HG02763 (cell line): Measurements from ENCODE around the gene NEIL1.
"Not testable (repeated sequence)": the region's sequence is repeated elsewhere in the genome, so short reads cannot be mapped to it uniquely, and the experiment has no call there.

Source experiments
- ATAC-seq: cut with Tn5 transposase; IDR thresholded peaks from one replicate; pipeline ENCODE4 v1.9.1; 2021; ENCODE audit warnings: mild to moderate bottlenecking, moderate library complexity; ENCODE audit not compliant: unreplicated experiment

Gene NEIL1

GRCh38 chr15:75346796-75347221 lies at the start of gene NEIL1:
NEIL1 (plus strand) TSS chr15:75347039; CDS start chr15:75348906, 1,867 bp downstream.
- peak; percentile 5 for ATAC-seq

GRCh38 chr15:75298541-75299310 lies 48.1 kb upstream of the NEIL1 start:
- not testable (repeated sequence) for ATAC-seq

GRCh38 chr15:75299311-75299688 lies 47.5 kb upstream of the NEIL1 start:
- not testable (repeated sequence) for ATAC-seq

- ATAC-seq: not testable (repeated sequence)
These were observed 46.8 kb upstream of the NEIL1 start for GRCh38 chr15:75300026-75300425.

- ATAC-seq: no peak
These were observed 44.5 kb upstream of the NEIL1 start for GRCh38 chr15:75302318-75302717.

GRCh38 chr15:75302753-75303152 lies 44.1 kb upstream of the NEIL1 start:
- not testable (repeated sequence) for ATAC-seq

- ATAC-seq: no peak
These were observed 40.7 kb upstream of the NEIL1 start for GRCh38 chr15:75306188-75306587.

- ATAC-seq: no peak
These were observed 39.0 kb upstream of the NEIL1 start for GRCh38 chr15:75307778-75308390.

GRCh38 chr15:75309711-75310110 lies 37.1 kb upstream of the NEIL1 start:
- no peak for ATAC-seq

- not testable (repeated sequence) for ATAC-seq
These were observed 34.3 kb upstream of the NEIL1 start for GRCh38 chr15:75312548-75312947.

- no peak for ATAC-seq
These were observed 33.6 kb upstream of the NEIL1 start for GRCh38 chr15:75313116-75313845.

GRCh38 chr15:75314552-75315290 lies 32.1 kb upstream of the NEIL1 start:
- ATAC-seq: no peak

- ATAC-seq: not testable (repeated sequence)
These were observed 27.5 kb upstream of the NEIL1 start for GRCh38 chr15:75319231-75319897.

- ATAC-seq: no peak
These were observed 25.1 kb upstream of the NEIL1 start for GRCh38 chr15:75321711-75322110.

GRCh38 chr15:75325922-75326321 lies 20.9 kb upstream of the NEIL1 start:
- no peak for ATAC-seq

- no peak for ATAC-seq
These were observed 19.8 kb upstream of the NEIL1 start for GRCh38 chr15:75327005-75327404.

- ATAC-seq: no peak
These were observed 19.3 kb upstream of the NEIL1 start for GRCh38 chr15:75327491-75327890.

GRCh38 chr15:75328493-75329314 lies 18.1 kb upstream of the NEIL1 start:
- no peak for ATAC-seq

GRCh38 chr15:75329571-75329970 lies 17.3 kb upstream of the NEIL1 start:
- ATAC-seq: no peak

GRCh38 chr15:75332093-75332492 lies 14.7 kb upstream of the NEIL1 start:
- ATAC-seq: not testable (repeated sequence)
